ENCODE measurements around the gene CERS4.

CERS4 gene

DNA sequence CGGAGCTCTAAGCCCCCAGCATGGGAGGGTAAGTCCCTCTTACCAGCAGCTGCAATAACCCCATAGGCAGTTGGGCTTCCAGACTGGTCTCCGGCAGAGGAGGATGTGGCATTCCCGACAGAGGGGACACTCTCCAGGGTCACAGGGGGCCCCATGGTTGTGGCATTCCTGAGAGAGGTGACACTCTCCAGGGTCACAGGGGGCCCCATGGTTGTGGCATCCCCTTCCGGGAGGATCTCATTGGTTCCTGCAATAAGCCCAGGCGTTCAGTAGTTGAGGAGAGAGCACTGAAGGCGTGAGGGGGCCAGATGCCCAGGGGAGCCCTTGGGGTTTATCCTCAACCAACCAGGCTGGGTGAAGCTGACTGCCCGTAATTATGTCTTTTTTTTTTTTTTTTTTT, 93.6 kb downstream of the CERS4 start:
- peaks cover 9% of the 10 kb centered on the region for H3K4me1 ChIP-seq (ENCODE audit: control insufficient read depth, insufficient read depth, low read depth, low read length)
- H3K9me3 ChIP-seq (ENCODE audit: control insufficient read depth, low read length), result no peaks in the 10 kb centered on the region
- WGBS, result 94% methylated on average over 7 of the region's 7 CpGs

DNA sequence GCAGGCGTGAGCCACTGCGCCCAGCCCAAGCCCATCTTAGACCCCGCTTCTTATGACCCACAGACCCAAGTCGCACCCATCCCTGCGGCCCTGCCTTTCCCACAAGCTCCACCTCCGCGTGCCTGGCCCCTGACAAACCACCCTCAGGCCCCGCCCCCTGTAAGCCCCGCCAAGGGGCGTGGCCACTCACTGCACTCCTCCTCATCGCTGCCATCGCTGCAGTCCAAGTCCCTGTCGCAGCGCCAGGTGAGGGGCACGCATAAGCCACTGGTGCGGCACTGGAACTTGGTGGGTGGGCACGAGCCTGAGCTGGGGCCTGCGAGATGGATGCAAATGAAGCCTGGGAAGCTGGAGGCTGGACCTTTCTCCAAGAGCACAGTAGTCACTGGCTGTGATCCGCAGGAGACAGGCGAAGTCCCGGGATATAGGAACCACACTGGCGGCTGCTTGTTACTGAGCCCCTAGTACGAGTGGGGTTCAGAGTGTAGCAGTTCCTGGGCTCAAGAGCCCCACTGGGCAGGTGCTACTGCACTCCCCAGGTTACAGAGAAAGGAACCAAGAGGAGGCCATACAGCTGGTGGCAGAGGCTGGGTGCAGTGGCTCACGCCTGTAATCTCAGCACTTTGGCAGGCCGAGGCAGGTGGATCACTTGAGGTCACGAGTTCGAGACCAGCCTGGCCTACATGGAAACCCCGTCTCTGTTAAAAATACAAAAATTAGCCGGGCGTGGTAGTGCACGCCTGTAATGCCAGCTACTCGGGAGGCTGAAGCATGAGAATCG, 95.9 kb downstream of the CERS4 start:
- H3K18ac ChIP-seq (ENCODE audit: low read depth in 1 of 2, low read length in 2 of 2), result no peak overlapping the region
- peaks cover 10% of the 10 kb centered on the region for H3K79me1 ChIP-seq (replicated peaks; ENCODE audit: low read length, poor library complexity, severe bottlenecking)
- WGBS, result 79% methylated on average over 33 of the region's 33 CpGs
- no peak overlapping the region for H2BK120ac ChIP-seq (ENCODE audit: low read depth, low read length)
- H4K8ac ChIP-seq (ENCODE audit: low read length), result no peak overlapping the region
- H3K36me3 ChIP-seq (ENCODE audit: control insufficient read depth in 1 of 2, insufficient read depth in 2 of 2, low read depth in 1 of 2, low read length in 2 of 2), result peaks cover 8 to 43% of the 10 kb centered on the region in 2 experiments
- no peak overlapping the region for H2BK12ac ChIP-seq (ENCODE audit: low read length in 2 of 2)
- no peak overlapping the region for H2AFZ ChIP-seq (ENCODE audit: low read depth, low read length)
- H3K4me1 ChIP-seq (ENCODE audit: control insufficient read depth, insufficient read depth, low read depth, low read length), result peaks cover 18% of the 10 kb centered on the region
- no peak overlapping the region for H2AK5ac ChIP-seq (ENCODE audit: low read length, severe bottlenecking)
- H3K27ac ChIP-seq (ENCODE audit: low read length, poor library complexity, severe bottlenecking), result no peak overlapping the region
- no peak overlapping the region for H2BK15ac ChIP-seq (ENCODE audit: low read depth, poor library complexity, severe bottlenecking)
- no peak overlapping the region for H3K23ac ChIP-seq (ENCODE audit: low read length in 2 of 2)
- H3K4me3 ChIP-seq (ENCODE audit: insufficient read depth in 1 of 2, low read depth in 1 of 2, low read length in 2 of 2), result no peak overlapping the region
- no peaks in the 10 kb centered on the region for H3K9me3 ChIP-seq (ENCODE audit: control insufficient read depth, low read length)
- H3K14ac ChIP-seq (ENCODE audit: low read length in 2 of 2), result peak overlapping the region in 1 of 2 experiments; percentile 18
- no peak overlapping the region for H3K4me2 ChIP-seq (ENCODE audit: low read length, poor library complexity, severe bottlenecking)
- H4K91ac ChIP-seq (ENCODE audit: low read length), result no peak overlapping the region
- no peaks in the 10 kb centered on the region for H3K27me3 ChIP-seq (ENCODE audit: control insufficient read depth in 1 of 2, insufficient read depth in 1 of 2, low read length in 2 of 2)
- no peak overlapping the region for H2BK5ac ChIP-seq (ENCODE audit: low read depth, low read length, poor library complexity, severe bottlenecking)
- H3K9ac ChIP-seq (ENCODE audit: low read length), result no peak overlapping the region
- DNase-seq, result no peak
- H3K4ac ChIP-seq (ENCODE audit: low read depth in 1 of 2, low read length in 2 of 2), result no peak overlapping the region

More for the DNA sequence above, 93.6 kb downstream of the CERS4 start:
- H3K36me3 ChIP-seq (ENCODE audit: control insufficient read depth in 1 of 2, insufficient read depth in 2 of 2, low read depth in 1 of 2, low read length in 2 of 2), result peaks cover 0 to 35% of the 10 kb centered on the region in 2 experiments
- no peak overlapping the region for H4K91ac ChIP-seq (ENCODE audit: low read length)
- no peak overlapping the region for H3K4me3 ChIP-seq (ENCODE audit: insufficient read depth in 1 of 2, low read depth in 1 of 2, low read length in 2 of 2)
- H3K27me3 ChIP-seq (ENCODE audit: control insufficient read depth in 1 of 2, insufficient read depth in 1 of 2, low read length in 2 of 2), result no peaks in the 10 kb centered on the region
- no peak overlapping the region for H3K4me2 ChIP-seq (ENCODE audit: low read length, poor library complexity, severe bottlenecking)
- no peak overlapping the region for H2BK120ac ChIP-seq (ENCODE audit: low read depth, low read length)
- H3K23ac ChIP-seq (ENCODE audit: low read length in 2 of 2), result no peak overlapping the region
- peak overlapping the region; percentile 36 for H2BK15ac ChIP-seq (ENCODE audit: low read depth, poor library complexity, severe bottlenecking)
- H4K8ac ChIP-seq (ENCODE audit: low read length), result no peak overlapping the region
- H3K14ac ChIP-seq (ENCODE audit: low read length in 2 of 2), result no peak overlapping the region
- no peak overlapping the region for H3K4ac ChIP-seq (ENCODE audit: low read depth in 1 of 2, low read length in 2 of 2)
- no peak overlapping the region for H2BK5ac ChIP-seq (ENCODE audit: low read depth, low read length, poor library complexity, severe bottlenecking)
- H3K9ac ChIP-seq (ENCODE audit: low read length), result no peak overlapping the region
- H3K27ac ChIP-seq (ENCODE audit: low read length, poor library complexity, severe bottlenecking), result no peak overlapping the region
- no peak for DNase-seq
- H3K79me1 ChIP-seq (replicated peaks; ENCODE audit: low read length, poor library complexity, severe bottlenecking), result peaks cover 6% of the 10 kb centered on the region
- H3K18ac ChIP-seq (ENCODE audit: low read depth in 1 of 2, low read length in 2 of 2), result no peak overlapping the region
- H2BK12ac ChIP-seq (ENCODE audit: low read length in 2 of 2), result no peak overlapping the region
- no peak overlapping the region for H2AK5ac ChIP-seq (ENCODE audit: low read length, severe bottlenecking)
- no peak overlapping the region for H2AFZ ChIP-seq (ENCODE audit: low read depth, low read length)

GRCh38 chr19:8305798-8306197, 96.6 kb downstream of the CERS4 start:
- DNase-seq, result no peak
- peaks cover 14 to 48% of the 10 kb centered on the region in 2 experiments for H3K36me3 ChIP-seq (ENCODE audit: control insufficient read depth in 1 of 2, insufficient read depth in 2 of 2, low read depth in 1 of 2, low read length in 2 of 2)
- H3K27me3 ChIP-seq (ENCODE audit: control insufficient read depth in 1 of 2, insufficient read depth in 1 of 2, low read length in 2 of 2), result no peaks in the 10 kb centered on the region
- no peaks in the 10 kb centered on the region for H3K9me3 ChIP-seq (ENCODE audit: control insufficient read depth, low read length)
- H4K8ac ChIP-seq (ENCODE audit: low read length), result no peak overlapping the region
- H2AK5ac ChIP-seq (ENCODE audit: low read length, severe bottlenecking), result no peak overlapping the region
- no peak overlapping the region for H3K4me2 ChIP-seq (ENCODE audit: low read length, poor library complexity, severe bottlenecking)
- H2BK5ac ChIP-seq (ENCODE audit: low read depth, low read length, poor library complexity, severe bottlenecking), result no peak overlapping the region
- H3K79me1 ChIP-seq (replicated peaks; ENCODE audit: low read length, poor library complexity, severe bottlenecking), result peaks cover 10% of the 10 kb centered on the region
- H2BK120ac ChIP-seq (ENCODE audit: low read depth, low read length), result no peak overlapping the region
- H2BK15ac ChIP-seq (ENCODE audit: low read depth, poor library complexity, severe bottlenecking), result no peak overlapping the region
- H3K27ac ChIP-seq (ENCODE audit: low read length, poor library complexity, severe bottlenecking), result no peak overlapping the region
- no peak overlapping the region for H3K18ac ChIP-seq (ENCODE audit: low read depth in 1 of 2, low read length in 2 of 2)
- H3K4ac ChIP-seq (ENCODE audit: low read depth in 1 of 2, low read length in 2 of 2), result no peak overlapping the region
- WGBS, result 70% methylated on average over 4 of the region's 4 CpGs
- no peak overlapping the region for H3K23ac ChIP-seq (ENCODE audit: low read length in 2 of 2)
- no peak overlapping the region for H3K9ac ChIP-seq (ENCODE audit: low read length)
- H3K14ac ChIP-seq (ENCODE audit: low read length in 2 of 2), result no peak overlapping the region
- H2AFZ ChIP-seq (ENCODE audit: low read depth, low read length), result no peak overlapping the region
- H3K4me1 ChIP-seq (ENCODE audit: control insufficient read depth, insufficient read depth, low read depth, low read length), result peaks cover 18% of the 10 kb centered on the region
- no peak overlapping the region for H3K4me3 ChIP-seq (ENCODE audit: insufficient read depth in 1 of 2, low read depth in 1 of 2, low read length in 2 of 2)
- no peak overlapping the region for H4K91ac ChIP-seq (ENCODE audit: low read length)
- H2BK12ac ChIP-seq (ENCODE audit: low read length in 2 of 2), result no peak overlapping the region

GRCh38 chr19:8306235-8307054, 97.3 kb downstream of the CERS4 start:
- Histone ChIP-seq H3K9ac (ENCODE audit: low read length) (no peak overlapping the region), H3K36me3 (ENCODE audit: control insufficient read depth in 1 of 2, insufficient read depth in 2 of 2, low read depth in 1 of 2, low read length in 2 of 2) (peaks cover 21 to 55% of the 10 kb centered on the region in 2 experiments), H2AFZ (ENCODE audit: low read depth, low read length) (no peak overlapping the region), H3K4me3 (ENCODE audit: insufficient read depth in 1 of 2, low read depth in 1 of 2, low read length in 2 of 2) (no peak overlapping the region), H3K18ac (ENCODE audit: low read depth in 1 of 2, low read length in 2 of 2) (no peak overlapping the region), H4K8ac (ENCODE audit: low read length) (no peak overlapping the region), H3K79me1 (replicated peaks; ENCODE audit: low read length, poor library complexity, severe bottlenecking) (peaks cover 12% of the 10 kb centered on the region), H2BK15ac (ENCODE audit: low read depth, poor library complexity, severe bottlenecking) (no peak overlapping the region), H3K14ac (ENCODE audit: low read length in 2 of 2) (no peak overlapping the region), H3K4me1 (ENCODE audit: control insufficient read depth, insufficient read depth, low read depth, low read length) (peaks cover 18% of the 10 kb centered on the region), H3K23ac (ENCODE audit: low read length in 2 of 2) (no peak overlapping the region), H2BK12ac (ENCODE audit: low read length in 2 of 2) (no peak overlapping the region), H2BK5ac (ENCODE audit: low read depth, low read length, poor library complexity, severe bottlenecking) (no peak overlapping the region), H3K9me3 (ENCODE audit: control insufficient read depth, low read length) (no peaks in the 10 kb centered on the region), H3K27ac (ENCODE audit: low read length, poor library complexity, severe bottlenecking) (no peak overlapping the region), H3K4me2 (ENCODE audit: low read length, poor library complexity, severe bottlenecking) (no peak overlapping the region), H2AK5ac (ENCODE audit: low read length, severe bottlenecking) (no peak overlapping the region), H3K27me3 (ENCODE audit: control insufficient read depth in 1 of 2, insufficient read depth in 1 of 2, low read length in 2 of 2) (no peaks in the 10 kb centered on the region), H4K91ac (ENCODE audit: low read length) (no peak overlapping the region), H2BK120ac (ENCODE audit: low read depth, low read length) (no peak overlapping the region), H3K4ac (ENCODE audit: low read depth in 1 of 2, low read length in 2 of 2) (no peak overlapping the region)
- 88% methylated on average over 16 of the region's 17 CpGs for WGBS
- no peak for DNase-seq
